Measurements from ENCODE around the gene PTX4. TPM values are rescaled to one million over a fixed set of nuclear protein-coding genes. Genes with fewer than 3 reads are reported as not detected.

Gene PTX4
- total and polyA plus RNA-seq, 2 donors (not counting 3 experiments of a cell fraction or from before 2014, with no cell fraction given), result 0.31 TPM; not detected in 1

DNA sequence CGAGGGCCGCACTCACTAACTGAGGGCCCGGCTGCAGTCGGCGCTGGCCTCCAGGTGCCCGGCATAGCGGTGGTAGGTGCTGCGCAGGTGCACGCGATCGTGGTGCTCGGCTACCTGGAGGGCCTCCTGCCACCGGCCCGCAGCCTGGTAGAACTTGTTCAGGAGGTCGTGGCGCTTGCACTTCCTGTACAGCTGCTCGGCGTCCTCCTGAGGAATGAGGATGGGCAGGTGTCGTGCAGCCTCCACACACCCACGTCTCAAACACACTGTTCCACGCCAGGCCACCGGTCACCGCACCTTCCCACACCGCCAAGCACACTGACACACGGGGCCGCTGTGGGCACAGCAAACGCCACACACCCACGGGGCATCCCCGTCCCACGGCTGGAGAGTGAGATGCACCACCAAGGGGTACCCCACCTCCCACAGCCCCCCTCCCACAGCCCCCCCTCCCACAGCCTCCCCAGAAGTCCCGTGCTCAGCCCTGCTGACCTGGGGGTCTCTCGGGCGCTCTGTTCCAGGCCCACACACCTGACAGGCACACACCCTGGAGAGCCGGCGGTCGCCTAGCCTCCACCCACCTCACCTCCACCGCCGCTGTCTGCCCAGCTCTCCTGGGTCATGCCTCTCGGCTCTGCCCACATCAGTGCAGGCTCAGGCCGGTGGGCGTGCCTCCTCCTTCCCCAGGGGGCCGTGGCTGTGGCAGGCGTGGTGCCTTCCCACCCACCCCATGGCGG lies 37.3 kb upstream of the PTX4 start:
- Histone ChIP-seq H3K4me1 (ENCODE audit: control insufficient read depth, extremely low read depth, insufficient read depth, low read length) (peaks cover 14% of the 10 kb centered on the region), H3K27ac (ENCODE audit: insufficient read depth, low read depth, low read length) (no peak overlapping the region), H3K9me3 (replicated peaks; ENCODE audit: control insufficient read depth, insufficient read depth, low read length) (no peaks in the 10 kb centered on the region), H2AFZ (ENCODE audit: low read depth, low read length) (no peak overlapping the region), H3K4me2 (ENCODE audit: insufficient read depth, low read length) (no peak overlapping the region), H3K4me3 (replicated peaks in 1 of 3; ENCODE audit: insufficient read depth in 1 of 3, low read depth in 1 of 3, low read length in 3 of 3) (no peak overlapping the region), H3K9ac (replicated peaks; ENCODE audit: extremely low read depth, insufficient read depth, low read length) (no peak overlapping the region), H3K79me2 (ENCODE audit: control insufficient read depth, insufficient read depth, low read length) (no peaks in the 10 kb centered on the region), H3K9me1 (replicated peaks; ENCODE audit: control insufficient read depth, extremely low read depth, insufficient read depth, low read length) (no peaks in the 10 kb centered on the region), H4K20me1 (replicated peaks; ENCODE audit: control insufficient read depth, extremely low read depth, insufficient read depth, low read length) (no peaks in the 10 kb centered on the region), H3K36me3 (ENCODE audit: control insufficient read depth in 2 of 2, extremely low read depth in 1 of 2, insufficient read depth in 2 of 2, low read length in 2 of 2) (no peaks in the 10 kb centered on the region), H3K27me3 (ENCODE audit: control insufficient read depth in 2 of 2, insufficient read depth in 2 of 2, low read length in 2 of 2) (no peaks in the 10 kb centered on the region)
- dilution Hi-C loops (cut with MboI; ENCODE audit: extremely low pct_ligation_motif_present, low sequenced_read_pairs), result no loop called here
- ChIA-PET POLR2A (interaction anchor here (0.5 kb wide), 1 partner anchor 44 kb away, joined by 4 read pairs; no protein-coding TSS in a partner anchor), CTCF (no interaction called here)
- DNase-seq (ENCODE audit: low read depth, low spot score), result no peak
- intact Hi-C loops (cut with micrococcal nuclease), result no loop called here
- BruUV-seq (replicated peaks), result no TSS peak
- no peak for TF ChIP-seq GATA2 (IDR thresholded peaks at IDR 0.05; ENCODE audit: insufficient read depth, insufficient read length, low read depth, low read length)
- TF ChIP-seq, protein P1, sequence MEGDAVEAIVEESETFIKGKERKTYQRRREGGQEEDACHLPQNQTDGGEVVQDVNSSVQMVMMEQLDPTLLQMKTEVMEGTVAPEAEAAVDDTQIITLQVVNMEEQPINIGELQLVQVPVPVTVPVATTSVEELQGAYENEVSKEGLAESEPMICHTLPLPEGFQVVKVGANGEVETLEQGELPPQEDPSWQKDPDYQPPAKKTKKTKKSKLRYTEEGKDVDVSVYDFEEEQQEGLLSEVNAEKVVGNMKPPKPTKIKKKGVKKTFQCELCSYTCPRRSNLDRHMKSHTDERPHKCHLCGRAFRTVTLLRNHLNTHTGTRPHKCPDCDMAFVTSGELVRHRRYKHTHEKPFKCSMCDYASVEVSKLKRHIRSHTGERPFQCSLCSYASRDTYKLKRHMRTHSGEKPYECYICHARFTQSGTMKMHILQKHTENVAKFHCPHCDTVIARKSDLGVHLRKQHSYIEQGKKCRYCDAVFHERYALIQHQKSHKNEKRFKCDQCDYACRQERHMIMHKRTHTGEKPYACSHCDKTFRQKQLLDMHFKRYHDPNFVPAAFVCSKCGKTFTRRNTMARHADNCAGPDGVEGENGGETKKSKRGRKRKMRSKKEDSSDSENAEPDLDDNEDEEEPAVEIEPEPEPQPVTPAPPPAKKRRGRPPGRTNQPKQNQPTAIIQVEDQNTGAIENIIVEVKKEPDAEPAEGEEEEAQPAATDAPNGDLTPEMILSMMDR (IDR thresholded peaks at IDR 0.05; ENCODE audit: extremely low read depth in 1 of 2, insufficient read depth in 1 of 2, low read depth in 1 of 2, low read length in 2 of 2), result no peak
- TF ChIP-seq, protein P2, sequence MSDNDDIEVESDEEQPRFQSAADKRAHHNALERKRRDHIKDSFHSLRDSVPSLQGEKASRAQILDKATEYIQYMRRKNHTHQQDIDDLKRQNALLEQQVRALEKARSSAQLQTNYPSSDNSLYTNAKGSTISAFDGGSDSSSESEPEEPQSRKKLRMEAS (IDR thresholded peaks at IDR 0.05; ENCODE audit: insufficient read depth, insufficient read length), result no peak
- no peak for TF ChIP-seq POLR2AphosphoS5 (IDR thresholded peaks at IDR 0.05; ENCODE audit: insufficient read depth, low read depth, low read length)
- TF ChIP-seq FOS (IDR thresholded peaks at IDR 0.05; ENCODE audit: borderline replicate concordance, insufficient read depth, low read length), result no peak
- no peak for TF ChIP-seq JUN (IDR thresholded peaks at IDR 0.05; ENCODE audit: borderline replicate concordance, insufficient read depth, insufficient read length, low read depth)
- no peak for TF ChIP-seq MYC (IDR thresholded peaks at IDR 0.05; ENCODE audit: low read depth, low read length)
- no peak for TF ChIP-seq EZH2 (IDR thresholded peaks at IDR 0.05; ENCODE audit: borderline replicate concordance, low read depth, low read length, severe bottlenecking)
- no peak for TF ChIP-seq POLR2A (IDR thresholded peaks at IDR 0.05; ENCODE audit: low read depth, low read length)
- no peak for FAIRE-seq

All from endothelial cell of umbilical vein (primary cell).